Measurements from ENCODE around the gene FAIM. TPM values are rescaled to one million over a fixed set of nuclear protein-coding genes. Genes with fewer than 3 reads are reported as not detected.
"Not testable (repeated sequence)": the region's sequence is repeated elsewhere in the genome, so short reads cannot be mapped to it uniquely, and the experiment has no call there.

FAIM gene
- polyA plus RNA-seq, 1 of the 3 experiments (the other 2 are of a cell fraction), result 3.0 TPM

- Histone ChIP-seq H3K4me1 (ENCODE audit: control insufficient read depth in 1 of 2, insufficient read depth in 2 of 2, low read depth in 1 of 2, low read length in 1 of 2) (no peaks in the 10 kb centered on the region), H3K27ac (ENCODE audit: low read depth in 2 of 2, low read length in 1 of 2) (no peak overlapping the region), H3K4me3 (ENCODE audit: low read depth in 2 of 2, low read length in 1 of 2) (no peak overlapping the region), H3K9me3 (peaks cover 14% of the 10 kb centered on the region), H3K36me3 (replicated peaks in 1 of 2; ENCODE audit: control insufficient read depth in 1 of 2, insufficient read depth in 2 of 2, low read length in 1 of 2) (peaks cover 0 to 31% of the 10 kb centered on the region in 2 experiments), H3K27me3 (ENCODE audit: insufficient read depth) (no peaks in the 10 kb centered on the region), H3K9ac (no peak overlapping the region), H4K20me1 (ENCODE audit: insufficient read depth) (no peaks in the 10 kb centered on the region), H2AFZ (ENCODE audit: low read depth) (no peak overlapping the region), H3K9me2 (no peaks in the 10 kb centered on the region), H3K79me2 (ENCODE audit: insufficient read depth) (no peaks in the 10 kb centered on the region), H3K4me2 (no peak overlapping the region), H3F3A (replicated peaks; ENCODE audit: insufficient read depth) (peaks cover 9% of the 10 kb centered on the region)
- WGBS (ENCODE audit: low lambda C conversion rate), result 96% methylated on average over 1 of the region's 1 CpG
- TF ChIP-seq USF1 (IDR thresholded peaks at IDR 0.05; ENCODE audit: borderline replicate concordance, low read depth) (no peak), GATA2 (CRISPR knock-in tag; IDR thresholded peaks at IDR 0.05) (no peak)
- ChIA-PET POLR2A (no interaction called here), CTCF (interaction anchor here (0.8 to 1.6 kb wide), 3 partner anchors 17 to 246 kb away, joined by 3 to 5 read pairs (median 3); partner anchors contain the start of gene CEP70)
- no peak for DNase-seq
Measured at GRCh38 chr3:138678086-138678485, 69.5 kb downstream of the FAIM start.

- POLR2A ChIA-PET, result no interaction called here
- H3K27me3 ChIP-seq (ENCODE audit: insufficient read depth), result no peaks in the 10 kb centered on the region
- no peak overlapping the region for H3K9ac ChIP-seq
- 85% methylated on average over 5 of the region's 5 CpGs for WGBS (ENCODE audit: low lambda C conversion rate)
- H4K20me1 ChIP-seq (ENCODE audit: insufficient read depth), result no peaks in the 10 kb centered on the region
- no peaks in the 10 kb centered on the region for H3K9me2 ChIP-seq
- H3K79me2 ChIP-seq (ENCODE audit: insufficient read depth), result no peaks in the 10 kb centered on the region
- CTCF ChIA-PET, result interaction anchor here (1.0 to 2.3 kb wide), 3 partner anchors 16 to 245 kb away, joined by 3 to 10 read pairs (median 5); no protein-coding TSS in a partner anchor
- no peak for TF ChIP-seq CHD2 (IDR thresholded peaks at IDR 0.05; ENCODE audit: low read length, partially characterized antibody)
- no peak for TF ChIP-seq CTCF (IDR thresholded peaks at IDR 0.05)
- no peak overlapping the region for H2AFZ ChIP-seq (ENCODE audit: low read depth)
- no peak for DNase-seq
- H3F3A ChIP-seq (replicated peaks; ENCODE audit: insufficient read depth), result peaks cover 9% of the 10 kb centered on the region
- peaks cover 14% of the 10 kb centered on the region for H3K9me3 ChIP-seq
- no peak overlapping the region for H3K4me3 ChIP-seq (ENCODE audit: low read depth in 2 of 2, low read length in 1 of 2)
- no peak overlapping the region for H3K4me2 ChIP-seq
- H3K27ac ChIP-seq (ENCODE audit: low read depth in 2 of 2, low read length in 1 of 2), result no peak overlapping the region
- H3K4me1 ChIP-seq (ENCODE audit: control insufficient read depth in 1 of 2, insufficient read depth in 2 of 2, low read depth in 1 of 2, low read length in 1 of 2), result no peaks in the 10 kb centered on the region
- H3K36me3 ChIP-seq (replicated peaks in 1 of 2; ENCODE audit: control insufficient read depth in 1 of 2, insufficient read depth in 2 of 2, low read length in 1 of 2), result peaks cover 0 to 31% of the 10 kb centered on the region in 2 experiments
Measured at GRCh38 chr3:138678874-138679392, 70.4 kb downstream of the FAIM start.

- H4K20me1 ChIP-seq (ENCODE audit: insufficient read depth); H3K9me3 ChIP-seq; H3K4me1 ChIP-seq (ENCODE audit: control insufficient read depth in 1 of 2, insufficient read depth in 2 of 2, low read depth in 1 of 2, low read length in 1 of 2); H3K9ac ChIP-seq; H3K27me3 ChIP-seq (ENCODE audit: insufficient read depth); H3K4me2 ChIP-seq; DNase-seq; H3F3A ChIP-seq (replicated peaks; ENCODE audit: insufficient read depth); H3K27ac ChIP-seq (ENCODE audit: low read depth in 2 of 2, low read length in 1 of 2); H3K4me3 ChIP-seq (ENCODE audit: low read depth in 2 of 2, low read length in 1 of 2); CTCF ChIA-PET; POLR2A ChIA-PET; H3K79me2 ChIP-seq (ENCODE audit: insufficient read depth); H2AFZ ChIP-seq (ENCODE audit: low read depth); H3K9me2 ChIP-seq: not testable (repeated sequence)
- 96% methylated on average over 6 of the region's 6 CpGs for WGBS (ENCODE audit: low lambda C conversion rate)
- H3K36me3 ChIP-seq (replicated peaks in 1 of 2; ENCODE audit: control insufficient read depth in 1 of 2, insufficient read depth in 2 of 2, low read length in 1 of 2), result peaks cover 0 to 17% of the 10 kb centered on the region in 2 experiments
Measured at GRCh38 chr3:138680974-138681373, 72.4 kb downstream of the FAIM start.

All from SK-N-SH (cell line).